ENCODE data around the gene GAL.

The GAL gene

DNA sequence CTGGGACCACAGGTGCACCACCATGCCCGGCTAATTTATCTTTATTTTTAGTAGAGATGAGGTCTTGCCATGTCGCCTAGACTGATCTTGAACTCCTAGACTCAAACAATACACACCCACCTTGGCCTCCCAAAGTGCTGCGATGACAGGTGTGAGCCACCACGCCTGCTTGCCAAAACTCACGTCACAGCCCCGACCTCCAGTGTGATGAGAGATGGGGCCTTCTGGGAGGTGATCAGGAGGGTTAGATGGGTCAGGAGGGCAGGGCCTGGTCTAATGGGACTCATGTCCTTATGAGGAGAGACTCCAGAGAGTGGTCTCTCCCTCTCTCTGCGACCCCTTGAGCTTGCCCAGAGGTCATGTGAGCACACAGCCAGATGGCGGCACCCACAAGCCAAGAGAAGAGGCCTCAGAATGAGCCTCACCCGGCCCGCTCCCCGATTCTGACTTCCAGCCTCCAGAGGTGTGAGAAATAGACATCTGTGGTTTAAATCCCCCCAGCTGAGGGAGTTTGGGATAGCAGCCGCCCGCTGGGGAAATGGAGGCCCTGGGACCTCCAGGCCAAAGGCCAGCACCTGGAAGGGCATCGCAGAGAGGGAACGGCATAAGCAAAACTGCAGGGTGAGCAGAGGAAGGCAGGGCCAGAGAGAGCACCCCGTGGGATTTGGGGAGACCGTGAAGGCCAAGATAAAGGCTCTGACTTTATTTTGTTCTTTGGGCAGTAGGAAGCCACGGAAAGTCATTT lies 24.1 kb upstream of the GAL start:
- no peak for TF ChIP-seq CTCF (IDR thresholded peaks at IDR 0.05)
- no peak for DNase-seq (ENCODE audit: low spot score)
- H3K27ac ChIP-seq: no peak overlapping the region
- H3K4me3 ChIP-seq: no peak overlapping the region

- TF ChIP-seq CTCF (IDR thresholded peaks at IDR 0.05): no peak
- no peak overlapping the region for H3K27ac ChIP-seq
- no peak for DNase-seq (ENCODE audit: low spot score)
- H3K4me3 ChIP-seq: no peak overlapping the region
These were observed 23.3 kb upstream of the GAL start for GRCh38 chr11:68661014-68661413.

DNA sequence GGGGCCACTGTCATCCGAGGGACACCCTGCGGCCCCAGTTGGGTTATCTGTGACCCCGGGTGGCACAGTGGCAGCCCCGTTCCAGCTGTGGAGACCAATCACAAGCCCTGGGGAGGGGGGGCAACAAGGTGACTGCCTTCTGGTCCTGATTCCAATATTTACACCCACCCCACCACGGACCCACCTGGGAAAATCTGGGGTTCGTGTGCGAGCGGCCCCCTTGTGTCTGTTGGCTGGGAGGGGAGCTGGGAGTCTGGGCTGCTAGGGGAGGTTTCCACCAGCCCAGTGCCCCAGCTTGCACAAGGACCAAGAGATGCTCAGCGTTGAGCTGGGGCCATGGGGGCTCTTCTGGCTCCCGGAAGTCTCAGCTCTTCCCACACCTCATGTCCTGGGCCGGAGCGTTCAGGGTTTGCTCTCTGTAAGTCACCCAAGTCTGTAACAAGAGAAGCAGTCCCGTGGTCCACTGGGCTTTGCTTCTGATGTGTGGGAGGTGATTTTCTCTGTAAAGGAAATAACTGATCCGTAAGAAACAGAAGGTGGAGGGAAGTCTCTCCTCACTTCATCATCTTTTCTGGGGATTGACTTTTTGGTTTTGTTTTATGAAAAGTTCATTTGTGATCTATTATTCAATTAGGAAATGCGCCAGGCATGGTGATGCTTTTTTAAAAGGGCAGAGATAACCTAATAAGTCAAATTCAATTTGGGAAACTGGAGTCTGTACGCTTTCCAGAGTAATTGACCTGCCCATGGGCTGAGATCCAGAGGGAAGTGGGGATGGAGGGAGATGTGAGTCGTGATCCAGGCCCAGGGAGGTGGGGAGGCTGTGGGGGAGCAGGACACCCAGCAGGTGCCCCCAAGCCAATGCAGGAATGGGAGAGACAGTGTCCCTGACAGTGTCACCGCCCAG lies 22.4 kb upstream of the GAL start:
- Histone ChIP-seq H3K4me3 (no peak overlapping the region), H3K27ac (no peak overlapping the region)
- no peak for TF ChIP-seq CTCF (IDR thresholded peaks at IDR 0.05)
- no peak for DNase-seq (ENCODE audit: low spot score)

DNA sequence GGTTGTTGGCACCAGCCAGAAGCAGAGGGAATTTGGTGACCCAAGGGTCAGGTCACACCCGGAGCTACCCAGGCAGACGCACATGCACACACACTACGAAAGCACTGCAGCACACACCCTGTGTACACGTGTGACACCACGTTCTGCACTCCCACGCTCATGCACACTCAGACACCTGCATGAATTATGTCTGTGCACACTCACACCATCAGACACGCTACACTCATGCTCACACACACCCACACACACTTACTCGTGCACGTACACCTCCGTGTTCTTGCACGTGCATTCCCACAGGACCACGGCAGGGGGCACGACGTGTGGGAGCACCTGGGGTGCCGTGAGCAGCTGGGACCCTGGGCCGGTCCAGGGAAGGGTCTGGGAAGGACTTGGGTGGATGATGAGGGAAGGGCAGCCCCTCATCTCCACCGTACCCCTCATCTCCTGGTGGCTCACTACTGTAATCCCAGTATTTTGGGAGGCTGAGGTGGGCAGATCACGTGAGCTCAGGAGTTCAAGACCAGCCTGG lies 20.8 kb upstream of the GAL start:
- H3K27ac ChIP-seq: no peak overlapping the region
- no peak overlapping the region for H3K4me3 ChIP-seq
- no peak for TF ChIP-seq CTCF (IDR thresholded peaks at IDR 0.05)
- DNase-seq (ENCODE audit: low spot score): no peak

GRCh38 chr11:68664141-68664540 lies 20.2 kb upstream of the GAL start:
- DNase-seq (ENCODE audit: low spot score): no peak
- Histone ChIP-seq H3K27ac (no peak overlapping the region), H3K4me3 (no peak overlapping the region)
- no peak for TF ChIP-seq CTCF (IDR thresholded peaks at IDR 0.05)

DNA sequence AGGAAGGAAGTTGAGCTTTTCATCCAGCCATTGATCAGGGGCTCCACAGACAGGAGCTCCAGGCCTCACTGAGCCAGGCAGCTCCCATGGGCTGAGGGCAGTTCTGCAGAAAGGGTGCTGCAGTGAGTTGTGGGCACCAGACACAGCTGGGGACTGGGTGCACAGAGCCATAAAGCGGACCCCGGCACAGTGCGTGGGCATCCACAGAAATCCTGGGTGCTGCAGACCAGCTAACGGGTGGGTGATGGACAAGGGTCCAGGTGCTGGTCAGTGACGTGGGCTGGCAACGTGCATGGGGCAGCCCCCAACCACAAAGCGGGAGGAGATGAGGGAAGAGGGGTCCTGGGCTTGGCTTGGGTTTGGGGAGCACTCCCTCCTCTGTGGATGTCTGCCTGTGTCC lies 19.4 kb upstream of the GAL start:
- TF ChIP-seq CTCF (IDR thresholded peaks at IDR 0.05): no peak
- DNase-seq (ENCODE audit: low spot score): no peak
- H3K27ac ChIP-seq: no peak overlapping the region

More for the DNA sequence above, 19.4 kb upstream of the GAL start:
- no peak overlapping the region for H3K4me3 ChIP-seq

Data from coronary artery (tissue), 2 donors.